OCI-LY7 (cell line): ENCODE results near the gene LSS.

Experiments
- EZH2phosphoT487 ChIP-seq: fragments of 200-600 bp; sonication (generic); IDR thresholded peaks from 2 replicates; pipeline ENCODE4 v1.6.1; 2018; ENCODE audit warnings: low read depth, borderline replicate concordance, mild to moderate bottlenecking, mixed run types, antibody characterized with exemption, low read length, moderate library complexity, mixed read lengths
- TF ChIP-seq, protein P1 (sequence below): fragments of 200-600 bp; sonication (generic); conservative IDR thresholded peaks from 2 replicates; pipeline ENCODE4 v1.5.1; 2014; ENCODE audit warnings: mild to moderate bottlenecking, antibody characterized with exemption, low read length, moderate library complexity, mixed read lengths

DNA sequence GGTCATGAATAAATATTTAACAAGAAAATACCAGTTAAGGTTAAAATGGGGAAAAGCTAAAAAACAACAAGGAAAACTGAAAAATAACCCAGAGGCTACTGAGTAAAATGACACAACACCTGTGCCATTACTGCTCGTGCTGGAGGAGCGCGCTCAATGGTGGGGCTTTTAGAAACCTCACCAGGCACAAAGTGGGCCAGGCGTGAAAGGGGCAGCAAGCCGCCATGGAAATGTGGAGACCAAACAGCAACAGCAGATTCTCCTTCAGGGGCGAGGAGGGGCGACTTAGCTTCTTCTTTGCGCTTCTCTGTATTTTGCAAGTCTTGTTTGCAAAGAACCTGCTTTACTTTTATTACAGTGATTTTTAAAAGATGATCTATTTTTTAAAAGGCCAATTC, 25.4 kb downstream of the LSS start:
- TF ChIP-seq, protein P1, sequence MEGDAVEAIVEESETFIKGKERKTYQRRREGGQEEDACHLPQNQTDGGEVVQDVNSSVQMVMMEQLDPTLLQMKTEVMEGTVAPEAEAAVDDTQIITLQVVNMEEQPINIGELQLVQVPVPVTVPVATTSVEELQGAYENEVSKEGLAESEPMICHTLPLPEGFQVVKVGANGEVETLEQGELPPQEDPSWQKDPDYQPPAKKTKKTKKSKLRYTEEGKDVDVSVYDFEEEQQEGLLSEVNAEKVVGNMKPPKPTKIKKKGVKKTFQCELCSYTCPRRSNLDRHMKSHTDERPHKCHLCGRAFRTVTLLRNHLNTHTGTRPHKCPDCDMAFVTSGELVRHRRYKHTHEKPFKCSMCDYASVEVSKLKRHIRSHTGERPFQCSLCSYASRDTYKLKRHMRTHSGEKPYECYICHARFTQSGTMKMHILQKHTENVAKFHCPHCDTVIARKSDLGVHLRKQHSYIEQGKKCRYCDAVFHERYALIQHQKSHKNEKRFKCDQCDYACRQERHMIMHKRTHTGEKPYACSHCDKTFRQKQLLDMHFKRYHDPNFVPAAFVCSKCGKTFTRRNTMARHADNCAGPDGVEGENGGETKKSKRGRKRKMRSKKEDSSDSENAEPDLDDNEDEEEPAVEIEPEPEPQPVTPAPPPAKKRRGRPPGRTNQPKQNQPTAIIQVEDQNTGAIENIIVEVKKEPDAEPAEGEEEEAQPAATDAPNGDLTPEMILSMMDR, result no peak
- TF ChIP-seq EZH2phosphoT487, result no peak
